Activated CD8-positive, alpha-beta T cell treated with anti-CD3 and anti-CD28 coated beads, Interleukin-2, amount 10 ng/mL, durations not matched to agents 7 days and 5 days (primary cell): ENCODE measurements around the gene RNASEH2B. TPM values are rescaled to one million over a fixed set of nuclear protein-coding genes. Genes with fewer than 3 reads are reported as not detected.

ENCODE experiments used
- ATAC-seq: fragments of 150-1000 bp; cut with Tn5 transposase; one replicate; pipeline ENCODE4 v1.10.0; 2021; ENCODE audit warnings: moderate library complexity
- CTCF ChIA-PET: fragments of 350-600 bp; sonication (Branson Sonifier 250); formaldehyde crosslinking; loops from one replicate; lab custom pipeline; 2021; ENCODE audit warnings: antibody characterized with exemption; lab: Charles Lee
- POLR2A ChIA-PET: fragments of 350-600 bp; sonication (Branson Sonifier 250); formaldehyde crosslinking; loops from one replicate; lab custom pipeline; 2021; ENCODE audit warnings: antibody characterized with exemption; lab: Charles Lee
- DNase-seq: peaks from one replicate; pipeline ENCODE4 v3.0.0-alpha.2; 2020
- H3K27ac Mint-ChIP-seq: one replicate; pipeline ENCODE4 v1.8.0; 2021; ENCODE audit warnings: mild to moderate bottlenecking, mixed read lengths
- H3K27me3 Mint-ChIP-seq: one replicate; pipeline ENCODE4 v1.8.0; 2021; ENCODE audit warnings: low read depth, mixed read lengths
- H3K36me3 Mint-ChIP-seq: one replicate; pipeline ENCODE4 v1.8.0; 2021; ENCODE audit warnings: low read depth, mixed read lengths
- H3K4me1 Mint-ChIP-seq: one replicate; pipeline ENCODE4 v1.8.0; 2021; ENCODE audit warnings: low read depth, mixed read lengths
- H3K4me3 Mint-ChIP-seq: one replicate; pipeline ENCODE4 v1.8.0; 2021; ENCODE audit warnings: mild to moderate bottlenecking, mixed read lengths
- H3K9me3 Mint-ChIP-seq: one replicate; pipeline ENCODE4 v1.8.0; 2022; ENCODE audit warnings: mixed read lengths; ENCODE audit not compliant: insufficient read depth
- total RNA-seq, 2 experiments: library from RNA; stranded (reverse); gene quantifications; one replicate each; pipeline ENCODE4 v1.2.3, GENCODE V29; 2021

Gene RNASEH2B, protein sequence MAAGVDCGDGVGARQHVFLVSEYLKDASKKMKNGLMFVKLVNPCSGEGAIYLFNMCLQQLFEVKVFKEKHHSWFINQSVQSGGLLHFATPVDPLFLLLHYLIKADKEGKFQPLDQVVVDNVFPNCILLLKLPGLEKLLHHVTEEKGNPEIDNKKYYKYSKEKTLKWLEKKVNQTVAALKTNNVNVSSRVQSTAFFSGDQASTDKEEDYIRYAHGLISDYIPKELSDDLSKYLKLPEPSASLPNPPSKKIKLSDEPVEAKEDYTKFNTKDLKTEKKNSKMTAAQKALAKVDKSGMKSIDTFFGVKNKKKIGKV
- total RNA-seq, result 100 to 1,000 TPM; 105 to 107 TPM

DNA sequence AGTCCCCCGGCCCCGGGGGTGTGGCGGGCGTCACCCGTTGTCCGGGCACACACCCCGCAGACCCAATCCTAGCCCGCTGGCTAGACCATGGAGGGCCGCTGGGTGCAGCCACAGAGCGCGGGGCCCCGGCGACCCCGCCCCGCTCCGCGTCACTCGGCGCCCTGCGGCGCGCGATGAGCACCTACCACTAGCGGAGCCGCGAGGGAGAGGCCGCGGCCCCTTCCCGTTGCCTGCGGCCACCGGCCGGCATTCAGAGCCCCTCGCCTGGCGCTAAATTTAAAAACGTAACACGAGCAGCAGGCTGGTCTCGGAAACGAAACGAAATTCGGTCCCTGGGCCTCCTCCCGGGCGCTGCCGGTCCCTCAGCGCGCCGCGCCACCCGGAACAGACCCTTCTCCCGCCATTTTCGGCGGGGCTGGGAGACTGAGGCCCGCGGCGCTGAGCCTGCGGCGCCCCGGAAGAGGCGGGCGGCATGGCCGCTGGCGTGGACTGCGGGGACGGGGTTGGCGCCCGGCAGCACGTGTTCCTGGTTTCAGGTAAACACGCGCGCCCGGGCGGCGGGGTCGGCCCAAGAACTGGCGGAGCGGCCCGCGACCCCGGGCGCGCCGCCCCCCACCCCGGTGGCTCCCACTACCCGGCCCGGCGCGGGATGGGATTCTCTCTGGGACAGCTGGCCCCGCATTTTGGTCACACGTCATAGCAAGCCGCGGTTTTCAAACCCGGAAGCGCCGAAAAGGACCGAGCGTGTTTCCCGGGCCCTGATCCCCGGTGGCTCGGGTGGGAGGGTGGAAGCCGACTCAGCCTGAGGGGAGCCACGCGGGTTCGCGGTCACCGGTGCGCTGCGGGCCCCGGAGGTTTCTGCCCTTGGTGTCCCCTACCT lies at the start of gene RNASEH2B:
Gene RNASEH2B (plus strand): TSS at position 187 of the 880 bp plus-strand sequence. CDS start 286 bp downstream, at position 473.
- H3K27me3 Mint-ChIP-seq, result no peaks in the 10 kb centered on the region
- peaks cover 52% of the 10 kb centered on the region for H3K4me1 Mint-ChIP-seq
- peak; percentile 81 for ATAC-seq
- peak within 1 kb of the TSS; percentile 91 for H3K4me3 Mint-ChIP-seq
- no peaks in the 10 kb centered on the region for H3K9me3 Mint-ChIP-seq
- peak; percentile 76 for DNase-seq
- POLR2A ChIA-PET, result interaction anchor here (0.9 to 4.1 kb wide), 7 partner anchors 17 to 913 kb away, joined by 3 to 100 read pairs (median 6); partner anchors contain the start of gene TRIM13
- peaks cover 18% of the 10 kb centered on the region for H3K36me3 Mint-ChIP-seq
- CTCF ChIA-PET, result interaction anchor here (0.7 to 3.2 kb wide), 6 partner anchors 12 to 111 kb away, joined by 3 to 91 read pairs (median 19); no protein-coding TSS in a partner anchor
- H3K27ac Mint-ChIP-seq, result peak within 1 kb of the TSS; percentile 96

DNA sequence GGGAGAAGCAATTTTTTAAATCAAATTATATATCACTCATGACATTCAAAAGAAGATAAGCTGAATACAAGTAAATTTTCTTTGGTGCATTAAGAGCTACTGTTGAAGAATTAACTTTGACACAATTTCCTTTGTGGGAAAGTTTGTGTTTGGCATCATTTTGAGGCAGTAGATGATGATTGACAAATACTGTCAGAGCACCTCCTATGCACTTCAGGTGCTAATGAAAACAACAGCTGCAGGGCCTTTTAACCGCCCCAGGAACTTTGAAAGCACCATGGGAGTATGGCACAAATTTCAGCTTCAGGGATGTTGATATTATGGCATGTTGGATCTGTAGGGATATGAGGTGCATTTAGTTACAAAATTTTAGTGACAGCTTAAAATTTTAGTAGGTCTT lies 45.1 kb upstream of the RNASEH2B start:
- Mint-ChIP-seq H3K4me1 (no peaks in the 10 kb centered on the region), H3K9me3 (peaks cover 6% of the 10 kb centered on the region), H3K36me3 (peaks cover 2% of the 10 kb centered on the region), H3K27ac (no peak overlapping the region), H3K27me3 (peaks cover 11% of the 10 kb centered on the region), H3K4me3 (no peak overlapping the region)
- POLR2A ChIA-PET, result interaction anchor here (0.7 kb wide), 2 partner anchors 33 to 770 kb away, joined by 3 to 5 read pairs; no protein-coding TSS in a partner anchor
- ATAC-seq, result no peak
- DNase-seq, result no peak
- CTCF ChIA-PET, result interaction anchor here (1.6 to 3.9 kb wide), 2 partner anchors 28 to 48 kb away, joined by 4 to 12 read pairs; no protein-coding TSS in a partner anchor

DNA sequence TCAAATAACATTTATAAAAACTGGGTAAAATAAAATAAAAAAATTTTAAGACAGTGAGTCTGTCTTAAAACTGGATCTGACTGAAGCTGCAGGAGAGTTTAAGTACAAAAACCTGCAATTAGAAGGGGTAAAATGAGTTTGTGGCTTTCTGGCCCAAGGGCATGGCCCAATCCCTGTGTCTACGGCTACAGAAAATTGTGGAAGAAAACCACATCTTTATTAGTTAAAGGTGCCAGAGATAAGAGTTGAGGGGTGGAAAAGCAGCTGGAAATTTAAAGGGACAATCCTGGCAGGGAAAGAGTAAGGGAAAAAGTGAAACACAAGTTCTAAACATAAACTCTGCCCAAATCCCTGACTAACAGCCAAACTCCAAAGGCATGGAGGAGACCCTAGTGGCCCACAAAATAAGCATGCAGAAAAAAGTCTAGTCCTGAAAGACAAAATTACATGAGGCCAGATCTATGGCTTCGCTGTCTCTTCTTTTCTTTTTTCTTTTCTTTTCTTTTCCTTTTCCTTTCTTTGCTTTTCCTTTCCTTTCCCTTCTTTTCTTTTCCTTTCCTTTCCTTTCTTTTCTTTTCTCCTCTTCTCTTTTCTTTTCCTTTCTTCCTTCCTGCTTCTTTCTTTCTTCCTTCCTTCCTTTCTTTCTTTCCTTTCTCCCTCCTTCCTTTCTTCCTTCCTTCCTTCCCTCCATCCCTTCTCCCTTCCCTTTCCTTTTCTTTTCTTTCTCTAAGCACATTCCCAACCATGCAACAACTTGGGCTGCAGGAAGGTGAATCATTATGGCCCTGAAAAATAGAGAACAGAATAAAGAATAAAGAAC lies 42.6 kb upstream of the RNASEH2B start:
- ChIA-PET POLR2A (no interaction called here), CTCF (no interaction called here)
- ATAC-seq (no peak), DNase-seq (no peak)
- no peaks in the 10 kb centered on the region for H3K36me3 Mint-ChIP-seq
- H3K9me3 Mint-ChIP-seq, result no peaks in the 10 kb centered on the region
- H3K27ac Mint-ChIP-seq, result no peak overlapping the region
- no peaks in the 10 kb centered on the region for H3K4me1 Mint-ChIP-seq
- no peak overlapping the region for H3K4me3 Mint-ChIP-seq
- H3K27me3 Mint-ChIP-seq, result peaks cover 9% of the 10 kb centered on the region

DNA sequence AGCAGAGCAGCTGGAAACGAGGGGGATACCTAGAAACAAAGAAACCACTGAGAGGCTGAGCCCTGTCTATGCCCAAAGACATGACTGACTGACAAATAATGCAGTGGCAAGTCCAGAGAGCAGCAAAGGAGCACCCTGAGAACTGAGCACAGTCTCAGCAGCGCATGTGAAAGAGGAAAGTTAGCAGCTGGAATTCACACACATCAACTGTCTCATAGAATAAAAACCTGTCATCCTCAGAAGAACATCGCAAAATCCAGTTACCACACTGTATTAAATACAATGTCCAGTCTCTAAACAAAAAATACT lies 42.0 kb upstream of the RNASEH2B start:
- no peaks in the 10 kb centered on the region for H3K4me1 Mint-ChIP-seq
- no peak overlapping the region for H3K27ac Mint-ChIP-seq
- DNase-seq (no peak), ATAC-seq (no peak)
- H3K9me3 Mint-ChIP-seq, result no peaks in the 10 kb centered on the region
- POLR2A ChIA-PET, result no interaction called here
- peaks cover 9% of the 10 kb centered on the region for H3K27me3 Mint-ChIP-seq
- no peaks in the 10 kb centered on the region for H3K36me3 Mint-ChIP-seq
- CTCF ChIA-PET, result no interaction called here
- H3K4me3 Mint-ChIP-seq, result no peak overlapping the region

- ChIA-PET CTCF (no interaction called here), POLR2A (no interaction called here)
- H3K4me1 Mint-ChIP-seq, result no peaks in the 10 kb centered on the region
- no peak overlapping the region for H3K27ac Mint-ChIP-seq
- H3K36me3 Mint-ChIP-seq, result no peaks in the 10 kb centered on the region
- no peaks in the 10 kb centered on the region for H3K9me3 Mint-ChIP-seq
- DNase-seq, result no peak
- H3K27me3 Mint-ChIP-seq, result peaks cover 13% of the 10 kb centered on the region
- no peak overlapping the region for H3K4me3 Mint-ChIP-seq
- no peak for ATAC-seq
Measured at GRCh38 chr13:50871405-50871804, 38.2 kb upstream of the RNASEH2B start.

DNA sequence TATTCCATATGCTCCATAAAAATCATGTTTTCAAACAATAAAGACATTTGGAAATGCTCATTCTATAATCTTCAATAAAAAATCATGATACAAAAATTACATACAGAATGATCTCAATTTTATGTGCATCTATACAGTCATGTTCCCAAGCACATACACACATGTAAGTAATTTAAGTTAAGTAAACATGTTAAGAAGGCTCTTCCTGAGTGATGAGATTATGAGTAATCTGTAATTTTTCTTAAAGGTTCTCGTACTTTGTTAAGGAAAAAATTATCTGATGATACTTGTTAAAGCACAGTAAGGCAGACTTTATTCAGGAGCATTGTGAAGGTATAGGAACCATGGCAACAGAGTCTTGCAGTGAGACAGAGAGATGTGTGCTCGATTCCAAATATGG lies 36.1 kb upstream of the RNASEH2B start:
- Mint-ChIP-seq H3K4me1 (no peaks in the 10 kb centered on the region), H3K36me3 (no peaks in the 10 kb centered on the region), H3K27ac (no peak overlapping the region), H3K4me3 (no peak overlapping the region), H3K27me3 (peaks cover 9% of the 10 kb centered on the region), H3K9me3 (no peaks in the 10 kb centered on the region)
- ChIA-PET CTCF (no interaction called here), POLR2A (no interaction called here)
- ATAC-seq (no peak), DNase-seq (no peak)

- no peaks in the 10 kb centered on the region for H3K9me3 Mint-ChIP-seq
- ATAC-seq, result no peak
- CTCF ChIA-PET, result no interaction called here
Measured at GRCh38 chr13:50873991-50874390, 35.6 kb upstream of the RNASEH2B start.

GRCh38 chr13:50882816-50883435 lies 26.7 kb upstream of the RNASEH2B start:
- Mint-ChIP-seq H3K27ac (no peak overlapping the region), H3K36me3 (peaks cover 2% of the 10 kb centered on the region), H3K4me1 (peaks cover 7% of the 10 kb centered on the region), H3K4me3 (no peak overlapping the region), H3K9me3 (no peaks in the 10 kb centered on the region), H3K27me3 (no peaks in the 10 kb centered on the region)
- DNase-seq (no peak), ATAC-seq (no peak)
- ChIA-PET CTCF (interaction anchor here (0.8 kb wide), 1 partner anchor 29 kb away, joined by 4 read pairs; no protein-coding TSS in a partner anchor), POLR2A (interaction anchor here (0.6 kb wide), 1 partner anchor 34 kb away, joined by 3 read pairs; no protein-coding TSS in a partner anchor)

More at GRCh38 chr13:50873991-50874390, 35.6 kb upstream of the RNASEH2B start:
- Mint-ChIP-seq H3K27me3 (peaks cover 7% of the 10 kb centered on the region), H3K27ac (no peak overlapping the region), H3K4me3 (no peak overlapping the region), H3K4me1 (no peaks in the 10 kb centered on the region), H3K36me3 (no peaks in the 10 kb centered on the region)
- POLR2A ChIA-PET, result no interaction called here
- DNase-seq, result no peak

DNA sequence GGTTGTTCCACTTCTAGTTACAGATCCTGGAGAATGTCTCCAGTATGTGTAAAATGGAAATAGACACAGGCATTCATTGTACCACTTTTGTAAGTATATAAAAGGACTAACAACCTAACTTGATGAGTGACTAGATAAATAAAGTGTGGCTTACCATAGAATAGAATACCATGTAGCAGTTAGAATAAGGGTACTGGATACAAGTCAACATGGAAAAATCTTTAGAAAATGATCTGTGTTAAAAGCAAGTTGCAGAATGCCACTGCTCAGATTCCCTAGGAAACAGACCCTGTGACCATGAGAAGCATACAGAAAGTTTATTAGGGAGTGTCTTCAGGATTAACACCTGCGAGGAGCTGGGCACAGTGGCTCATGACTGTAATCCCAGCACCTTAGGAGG lies 25.9 kb upstream of the RNASEH2B start:
- ChIA-PET POLR2A (no interaction called here), CTCF (interaction anchor here (0.8 to 1.1 kb wide), 3 partner anchors 9 to 282 kb away, joined by 3 to 4 read pairs (median 3); no protein-coding TSS in a partner anchor)
- no peak overlapping the region for H3K27ac Mint-ChIP-seq
- ATAC-seq (no peak), DNase-seq (no peak)
- no peaks in the 10 kb centered on the region for H3K9me3 Mint-ChIP-seq
- no peaks in the 10 kb centered on the region for H3K27me3 Mint-ChIP-seq
- peaks cover 7% of the 10 kb centered on the region for H3K4me1 Mint-ChIP-seq
- peaks cover 2% of the 10 kb centered on the region for H3K36me3 Mint-ChIP-seq
- H3K4me3 Mint-ChIP-seq, result no peak overlapping the region

DNA sequence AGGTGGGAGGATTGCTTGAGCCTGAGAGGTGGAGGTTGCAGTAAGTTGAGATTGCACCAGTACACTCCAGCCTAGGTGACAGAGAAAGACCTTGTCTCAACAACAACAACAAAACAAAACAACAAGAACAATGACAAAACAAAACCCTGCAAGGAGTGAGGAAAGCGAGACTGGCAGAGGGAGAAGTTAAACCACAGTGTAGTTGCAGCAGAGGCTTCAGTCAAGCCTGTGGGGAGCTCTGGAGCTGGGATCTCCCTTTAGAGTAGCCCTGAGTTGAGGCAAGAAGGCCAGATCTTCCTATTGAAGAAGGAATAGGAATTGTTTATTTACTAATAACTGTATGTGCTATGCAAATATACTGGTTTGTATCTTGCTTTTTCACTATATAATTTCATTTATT lies 25.3 kb upstream of the RNASEH2B start:
- Mint-ChIP-seq H3K36me3 (peaks cover 2% of the 10 kb centered on the region), H3K4me1 (peaks cover 7% of the 10 kb centered on the region), H3K9me3 (no peaks in the 10 kb centered on the region), H3K27ac (no peak overlapping the region), H3K4me3 (no peak overlapping the region), H3K27me3 (no peaks in the 10 kb centered on the region)
- DNase-seq, result no peak
- ChIA-PET CTCF (interaction anchor here (0.7 to 1.1 kb wide), 3 partner anchors 8 to 931 kb away, joined by 3 read pairs; no protein-coding TSS in a partner anchor), POLR2A (no interaction called here)
- ATAC-seq, result no peak

- DNase-seq, result no peak
- Mint-ChIP-seq H3K4me3 (no peak overlapping the region), H3K4me1 (peaks cover 21% of the 10 kb centered on the region), H3K36me3 (peaks cover 2% of the 10 kb centered on the region), H3K27me3 (no peaks in the 10 kb centered on the region), H3K9me3 (no peaks in the 10 kb centered on the region), H3K27ac (no peak overlapping the region)
- CTCF ChIA-PET, result no interaction called here
- POLR2A ChIA-PET, result no interaction called here
- no peak for ATAC-seq
Measured at GRCh38 chr13:50887151-50887550, 22.4 kb upstream of the RNASEH2B start.
